HG03097 (cell line): ENCODE results near the gene HM13.
"Not testable (repeated sequence)": the region's sequence is repeated elsewhere in the genome, so short reads cannot be mapped to it uniquely, and the experiment has no call there.

Experiments used
- ATAC-seq: cut with Tn5 transposase; IDR thresholded peaks from one replicate; pipeline ENCODE4 v1.9.1; 2021; ENCODE audit not compliant: unreplicated experiment, low FRiP score

HM13 gene

GRCh38 chr20:31539636-31540035 lies 25.4 kb downstream of the HM13 start:
- not testable (repeated sequence) for ATAC-seq

GRCh38 chr20:31540406-31540805 lies 26.2 kb downstream of the HM13 start:
- ATAC-seq = no peak

GRCh38 chr20:31542201-31542842 lies 28.1 kb downstream of the HM13 start:
- no peak for ATAC-seq

- ATAC-seq = no peak
Observed at GRCh38 chr20:31542963-31543362, 28.7 kb downstream of the HM13 start.

- ATAC-seq = no peak
Observed at GRCh38 chr20:31543966-31544598, 29.8 kb downstream of the HM13 start.

- no peak for ATAC-seq
Observed at GRCh38 chr20:31544600-31544999, 30.4 kb downstream of the HM13 start.

- ATAC-seq = not testable (repeated sequence)
Observed at GRCh38 chr20:31545621-31546040, 31.4 kb downstream of the HM13 start.

GRCh38 chr20:31547017-31547675 lies 32.9 kb downstream of the HM13 start:
- ATAC-seq = peak; percentile 68

- no peak for ATAC-seq
Observed at GRCh38 chr20:31547720-31548298, 33.6 kb downstream of the HM13 start.

- ATAC-seq = no peak
Observed at GRCh38 chr20:31548820-31549512, 34.7 kb downstream of the HM13 start.

GRCh38 chr20:31549513-31549880 lies 35.3 kb downstream of the HM13 start:
- ATAC-seq = no peak

GRCh38 chr20:31550099-31550498 lies 35.9 kb downstream of the HM13 start:
- ATAC-seq = no peak

GRCh38 chr20:31551163-31552081 lies 37.2 kb downstream of the HM13 start:
- no peak for ATAC-seq

GRCh38 chr20:31555203-31555775 lies 41.0 kb downstream of the HM13 start:
- ATAC-seq = no peak

- no peak for ATAC-seq
Observed at GRCh38 chr20:31559704-31560093, 45.5 kb downstream of the HM13 start.

GRCh38 chr20:31560094-31560745 lies 46.0 kb downstream of the HM13 start:
- no peak for ATAC-seq

- no peak for ATAC-seq
Observed at GRCh38 chr20:31560746-31561598, 46.7 kb downstream of the HM13 start.

GRCh38 chr20:31562241-31562640 lies 48.0 kb downstream of the HM13 start:
- no peak for ATAC-seq
